Left hindlimb (tissue), 1 donor: ENCODE measurements around the gene PPM1G.
"Not testable (repeated sequence)": the region's sequence is repeated elsewhere in the genome, so short reads cannot be mapped to it uniquely, and the experiment has no call there.

Experiments used
- DNase-seq: peaks from one replicate; pipeline ENCODE4 v3.0.0-alpha.2; 2018

Gene PPM1G, protein sequence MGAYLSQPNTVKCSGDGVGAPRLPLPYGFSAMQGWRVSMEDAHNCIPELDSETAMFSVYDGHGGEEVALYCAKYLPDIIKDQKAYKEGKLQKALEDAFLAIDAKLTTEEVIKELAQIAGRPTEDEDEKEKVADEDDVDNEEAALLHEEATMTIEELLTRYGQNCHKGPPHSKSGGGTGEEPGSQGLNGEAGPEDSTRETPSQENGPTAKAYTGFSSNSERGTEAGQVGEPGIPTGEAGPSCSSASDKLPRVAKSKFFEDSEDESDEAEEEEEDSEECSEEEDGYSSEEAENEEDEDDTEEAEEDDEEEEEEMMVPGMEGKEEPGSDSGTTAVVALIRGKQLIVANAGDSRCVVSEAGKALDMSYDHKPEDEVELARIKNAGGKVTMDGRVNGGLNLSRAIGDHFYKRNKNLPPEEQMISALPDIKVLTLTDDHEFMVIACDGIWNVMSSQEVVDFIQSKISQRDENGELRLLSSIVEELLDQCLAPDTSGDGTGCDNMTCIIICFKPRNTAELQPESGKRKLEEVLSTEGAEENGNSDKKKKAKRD

DNA sequence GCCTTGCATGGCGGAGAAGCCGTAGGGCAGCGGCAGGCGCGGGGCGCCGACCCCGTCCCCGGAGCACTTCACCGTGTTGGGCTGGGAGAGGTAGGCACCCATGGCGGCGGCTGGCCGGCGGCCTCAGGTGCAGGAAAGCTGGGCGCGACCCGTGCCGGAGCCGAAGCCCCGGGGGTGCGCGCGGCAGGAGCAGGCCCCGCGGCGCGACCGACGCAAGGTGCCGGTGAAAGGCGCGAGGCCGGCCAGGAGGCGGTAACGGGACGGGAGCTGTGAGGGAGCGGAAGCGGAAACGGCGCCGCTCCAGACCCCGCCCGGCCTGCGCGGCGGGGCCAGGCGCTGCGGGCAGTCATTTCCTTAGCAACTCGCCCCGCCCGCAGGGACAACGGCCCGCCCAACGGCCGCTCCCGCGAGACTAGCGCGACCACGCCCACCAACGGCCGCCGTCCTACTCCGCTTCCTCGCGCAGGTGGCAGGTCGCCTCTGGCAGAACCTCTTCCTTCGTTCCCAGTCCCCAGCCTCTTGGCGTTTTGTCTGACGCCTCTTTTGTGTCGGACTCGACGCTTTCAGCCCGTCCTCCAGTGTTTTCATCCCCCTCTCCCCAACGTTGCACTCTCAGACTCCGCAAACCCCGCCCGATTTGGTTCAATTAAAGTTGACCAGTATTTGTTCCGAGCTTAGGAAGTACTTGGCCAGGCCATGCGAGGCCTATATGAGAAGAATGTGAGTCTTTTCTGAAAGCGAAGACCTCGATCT, at the start of gene PPM1G:
Gene PPM1G, minus strand, starts transcription at position 271 of the 753 bp plus-strand sequence. Its CDS starts 169 bp downstream, at position 102.
- DNase-seq, result peak; percentile 95

GRCh38 chr2:27453968-27454367, 44.6 kb upstream of the PPM1G start:
- DNase-seq, result no peak

- DNase-seq, result no peak
These were observed 41.7 kb upstream of the PPM1G start for GRCh38 chr2:27451095-27451494.

DNA sequence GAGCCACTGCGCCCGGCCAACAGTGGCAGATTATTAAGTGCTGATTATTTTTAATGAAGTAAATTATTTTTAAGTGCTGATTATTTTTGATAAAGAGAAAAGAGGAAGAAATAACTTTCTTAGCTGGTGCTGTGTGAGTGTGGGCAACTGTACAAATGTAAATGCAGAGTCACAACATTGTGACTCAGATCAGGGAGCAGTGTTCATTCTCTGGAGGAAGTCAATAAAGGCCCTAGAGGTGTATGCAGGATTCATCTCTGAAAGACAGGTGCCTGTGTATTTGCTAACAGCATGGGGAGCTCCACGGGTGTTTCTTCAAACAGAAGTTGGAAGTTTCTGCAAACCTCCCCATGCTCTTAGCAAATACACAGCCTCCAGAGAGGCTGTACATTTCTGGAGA, 39.0 kb upstream of the PPM1G start:
- no peak for DNase-seq

DNA sequence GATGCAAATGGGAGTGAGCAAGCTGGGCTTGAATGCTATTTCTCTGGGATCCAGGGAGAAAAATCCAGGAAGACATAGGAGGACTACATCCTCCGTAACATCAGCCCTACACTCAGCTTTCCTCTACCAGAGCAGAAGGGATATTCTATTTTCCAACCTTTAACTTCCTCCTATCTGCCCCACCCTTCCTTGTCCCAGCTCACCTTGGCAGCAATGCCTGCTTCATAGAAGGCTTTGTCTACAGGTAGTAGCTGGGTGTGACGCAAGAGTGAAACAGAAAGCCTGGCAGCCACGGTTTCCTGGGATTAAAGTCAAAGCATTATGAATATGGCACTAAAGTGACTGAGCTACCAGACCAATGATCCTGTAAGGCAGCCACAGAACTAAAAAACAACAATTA, 36.7 kb upstream of the PPM1G start:
- no peak for DNase-seq

GRCh38 chr2:27445615-27446014, 36.2 kb upstream of the PPM1G start:
- DNase-seq, result no peak

- DNase-seq, result no peak
These were observed 35.8 kb upstream of the PPM1G start for GRCh38 chr2:27445155-27445554.

DNA sequence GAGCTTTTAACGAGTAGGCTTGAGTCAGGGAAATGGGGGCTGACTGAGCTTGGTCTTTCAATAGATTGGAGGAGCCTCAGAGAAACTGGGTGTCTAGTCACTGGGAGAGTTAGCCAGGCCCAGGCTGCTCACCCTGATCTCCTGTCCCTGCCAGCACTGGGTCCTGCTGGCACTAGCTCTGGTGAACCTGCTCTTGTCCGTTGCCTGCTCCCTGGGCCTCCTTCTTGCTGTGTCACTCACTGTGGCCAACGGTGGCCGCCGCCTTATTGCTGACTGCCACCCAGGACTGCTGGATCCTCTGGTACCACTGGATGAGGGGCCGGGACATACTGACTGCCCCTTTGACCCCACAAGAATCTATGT, 33.5 kb upstream of the PPM1G start:
- DNase-seq, result no peak

DNA sequence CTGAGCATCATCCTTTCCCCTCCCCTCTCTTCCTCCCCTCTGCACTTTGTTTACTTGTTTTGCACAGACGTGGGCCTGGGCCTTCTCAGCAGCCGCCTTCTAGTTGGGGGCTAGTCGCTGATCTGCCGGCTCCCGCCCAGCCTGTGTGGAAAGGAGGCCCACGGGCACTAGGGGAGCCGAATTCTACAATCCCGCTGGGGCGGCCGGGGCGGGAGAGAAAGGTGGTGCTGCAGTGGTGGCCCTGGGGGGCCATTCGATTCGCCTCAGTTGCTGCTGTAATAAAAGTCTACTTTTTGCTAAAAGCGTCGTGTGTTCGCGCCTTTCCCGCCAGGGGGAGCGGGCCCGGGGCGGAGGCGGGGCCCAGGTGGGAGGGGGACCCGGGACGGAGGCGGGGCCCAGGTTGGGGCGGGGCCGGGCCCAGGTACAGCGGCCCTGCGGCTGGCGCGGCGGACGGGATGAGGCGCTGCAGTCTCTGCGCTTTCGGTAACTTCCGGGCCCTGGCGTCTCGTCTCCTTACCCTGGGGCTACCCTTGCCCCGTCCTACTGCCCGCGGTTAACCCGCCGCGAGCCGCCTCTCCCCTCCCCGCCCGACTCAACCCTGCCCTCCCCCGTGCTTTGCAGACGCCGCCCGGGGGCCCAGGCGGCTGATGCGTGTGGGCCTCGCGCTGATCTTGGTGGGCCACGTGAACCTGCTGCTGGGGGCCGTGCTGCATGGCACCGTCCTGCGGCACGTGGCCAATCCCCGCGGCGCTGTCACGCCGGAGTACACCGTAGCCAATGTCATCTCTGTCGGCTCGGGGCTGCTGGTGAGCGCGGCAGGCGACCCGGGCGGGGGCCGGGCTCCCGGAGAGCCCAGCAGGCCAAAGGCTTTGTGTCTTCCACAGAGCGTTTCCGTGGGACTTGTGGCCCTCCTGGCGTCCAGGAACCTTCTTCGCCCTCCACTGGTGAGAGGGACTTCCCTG, 32.8 kb upstream of the PPM1G start, which contains the start of gene KRTCAP3:
Gene KRTCAP3, plus strand, starts transcription at position 424 of the 962 bp plus-strand sequence. Its CDS starts 32 bp downstream, at position 456.
- DNase-seq, result no peak

GRCh38 chr2:27441226-27441926, 32.0 kb upstream of the PPM1G start:
- DNase-seq, result no peak

GRCh38 chr2:27435628-27436027, 26.2 kb upstream of the PPM1G start:
- no peak for DNase-seq

- no peak for DNase-seq
These were observed 22.0 kb upstream of the PPM1G start for GRCh38 chr2:27431395-27431794.

DNA sequence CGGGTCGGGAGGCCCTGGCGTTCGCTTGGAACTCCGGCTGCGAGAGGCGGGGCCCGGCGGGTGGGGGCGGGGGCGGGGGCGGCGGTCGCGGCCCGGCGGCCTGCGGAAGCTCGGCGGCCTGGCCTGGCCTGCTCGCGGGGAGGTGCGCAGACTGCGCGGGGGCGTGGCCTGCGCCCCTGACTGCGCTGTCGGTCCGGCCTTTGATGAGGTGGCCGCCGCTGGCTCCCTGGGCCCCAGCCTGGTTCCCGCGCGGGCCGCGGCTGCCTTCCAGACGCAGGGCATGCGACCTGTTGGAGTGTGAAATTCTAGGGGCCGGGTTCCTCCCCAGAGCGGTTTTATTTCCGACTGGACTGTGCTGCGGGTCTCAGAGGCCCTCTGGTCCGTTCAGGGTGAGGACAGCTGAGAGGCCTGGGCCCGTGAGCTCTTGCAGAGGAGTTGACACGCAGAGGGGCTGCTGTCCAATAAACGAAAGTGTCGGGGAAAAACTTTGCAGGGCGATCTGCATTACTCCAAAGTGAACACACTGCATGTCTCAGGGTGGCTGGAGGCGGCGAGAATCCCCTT, 19.7 kb upstream of the PPM1G start:
- peak; percentile 91 for DNase-seq

- peak; percentile 95 for DNase-seq
These were observed 19.0 kb upstream of the PPM1G start, which contains the start of gene NRBP1 for GRCh38 chr2:27428213-27428977. NRBP1 (plus strand) TSS chr2:27428631; CDS start chr2:27433274, 4,643 bp downstream.

DNA sequence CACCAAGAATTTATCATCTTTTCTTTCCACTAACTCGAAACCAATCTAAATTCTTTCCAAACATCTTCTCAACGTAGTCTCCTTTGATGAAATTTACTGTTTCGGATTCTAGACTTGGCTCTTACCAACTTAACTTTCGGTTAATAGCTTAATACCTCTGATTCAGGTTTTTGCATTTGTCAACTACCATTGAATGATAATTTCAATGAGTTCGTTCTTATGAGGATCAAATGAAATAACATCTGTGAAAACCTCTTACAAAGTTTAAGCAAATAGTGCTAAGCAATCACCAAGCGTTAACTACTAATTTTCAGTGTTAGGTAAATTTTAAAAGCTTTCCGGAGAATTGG, 18.4 kb upstream of the PPM1G start:
- DNase-seq, result no peak

DNA sequence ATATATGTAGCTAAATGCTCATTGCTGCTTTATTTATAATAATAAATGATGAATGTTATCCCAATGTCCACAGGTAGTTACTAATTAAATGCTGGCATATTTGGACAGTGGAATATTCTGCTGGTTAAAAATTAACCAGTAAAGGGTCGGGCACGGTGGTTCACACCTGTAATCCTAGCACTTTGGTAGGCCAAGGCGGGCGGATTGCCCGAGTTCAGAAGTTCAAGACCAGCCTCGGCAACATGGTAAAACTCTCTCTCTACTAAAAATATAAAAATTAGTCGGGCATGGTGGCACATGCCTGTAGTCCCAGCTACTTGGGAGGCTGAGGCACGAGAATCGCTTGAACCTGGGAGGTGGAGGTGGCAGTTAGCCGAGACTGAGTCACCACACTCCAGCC, 15.6 kb upstream of the PPM1G start:
- not testable (repeated sequence) for DNase-seq

GRCh38 chr2:27422958-27423357, 13.6 kb upstream of the PPM1G start:
- DNase-seq, result no peak

DNA sequence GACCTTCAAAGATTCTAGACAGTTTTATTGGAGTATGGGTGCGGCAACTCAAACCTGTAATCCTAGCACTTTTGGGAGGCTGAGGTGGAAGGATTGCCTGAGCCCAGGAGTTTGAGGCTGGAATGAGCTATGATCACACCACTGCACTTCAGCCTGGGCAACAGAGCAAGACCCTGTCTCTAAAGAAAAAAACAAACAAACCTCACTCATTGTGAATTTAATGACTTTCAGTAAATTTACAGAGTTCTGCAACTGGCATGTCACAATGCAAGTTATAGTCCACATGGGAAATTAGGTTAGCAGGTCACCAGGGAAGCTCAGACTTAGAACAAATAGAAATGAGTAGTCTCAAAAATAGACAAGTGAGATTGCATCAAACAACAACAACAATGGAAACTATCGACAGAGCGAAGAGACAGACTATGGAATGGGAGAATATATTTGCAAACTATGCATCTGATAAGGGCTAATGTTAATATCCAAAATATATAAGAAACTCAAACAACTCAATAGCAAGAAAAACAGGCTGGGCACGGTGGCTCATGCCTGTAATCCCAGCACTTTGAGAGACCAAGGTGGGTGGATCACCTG, 12.4 kb upstream of the PPM1G start:
- DNase-seq, result no peak

GRCh38 chr2:27420996-27421395, 11.6 kb upstream of the PPM1G start:
- no peak for DNase-seq

GRCh38 chr2:27416151-27416550, 6.8 kb upstream of the PPM1G start:
- DNase-seq, result no peak
